AG09309 (cell line): ENCODE results near the gene ATF7IP.

ENCODE experiments used
- DNase-seq: peaks from one replicate; pipeline ENCODE4 v3.0.0-alpha.2; 2010; ENCODE audit warnings: low read depth
- H3K4me3 ChIP-seq: 2 replicates; pipeline ENCODE4 v1.5.1; 2011; ENCODE audit warnings: mild to moderate bottlenecking, low read depth, low read length, moderate library complexity; ENCODE audit not compliant: control insufficient read depth
- TF ChIP-seq, protein P1 (sequence below): IDR thresholded peaks from 2 replicates; pipeline ENCODE4 v1.5.1; 2011; ENCODE audit warnings: mild to moderate bottlenecking, low read depth, low read length, inconsistent platforms; ENCODE audit not compliant: insufficient read depth, control insufficient read depth; ENCODE audit errors: missing control alignments

ATF7IP gene

GRCh38 chr12:14514154-14514842 lies 148.8 kb downstream of the ATF7IP start:
- H3K4me3 ChIP-seq, result no peak overlapping the region
- TF ChIP-seq, protein P1, sequence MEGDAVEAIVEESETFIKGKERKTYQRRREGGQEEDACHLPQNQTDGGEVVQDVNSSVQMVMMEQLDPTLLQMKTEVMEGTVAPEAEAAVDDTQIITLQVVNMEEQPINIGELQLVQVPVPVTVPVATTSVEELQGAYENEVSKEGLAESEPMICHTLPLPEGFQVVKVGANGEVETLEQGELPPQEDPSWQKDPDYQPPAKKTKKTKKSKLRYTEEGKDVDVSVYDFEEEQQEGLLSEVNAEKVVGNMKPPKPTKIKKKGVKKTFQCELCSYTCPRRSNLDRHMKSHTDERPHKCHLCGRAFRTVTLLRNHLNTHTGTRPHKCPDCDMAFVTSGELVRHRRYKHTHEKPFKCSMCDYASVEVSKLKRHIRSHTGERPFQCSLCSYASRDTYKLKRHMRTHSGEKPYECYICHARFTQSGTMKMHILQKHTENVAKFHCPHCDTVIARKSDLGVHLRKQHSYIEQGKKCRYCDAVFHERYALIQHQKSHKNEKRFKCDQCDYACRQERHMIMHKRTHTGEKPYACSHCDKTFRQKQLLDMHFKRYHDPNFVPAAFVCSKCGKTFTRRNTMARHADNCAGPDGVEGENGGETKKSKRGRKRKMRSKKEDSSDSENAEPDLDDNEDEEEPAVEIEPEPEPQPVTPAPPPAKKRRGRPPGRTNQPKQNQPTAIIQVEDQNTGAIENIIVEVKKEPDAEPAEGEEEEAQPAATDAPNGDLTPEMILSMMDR, result peak; percentile 28
- no peak for DNase-seq

DNA sequence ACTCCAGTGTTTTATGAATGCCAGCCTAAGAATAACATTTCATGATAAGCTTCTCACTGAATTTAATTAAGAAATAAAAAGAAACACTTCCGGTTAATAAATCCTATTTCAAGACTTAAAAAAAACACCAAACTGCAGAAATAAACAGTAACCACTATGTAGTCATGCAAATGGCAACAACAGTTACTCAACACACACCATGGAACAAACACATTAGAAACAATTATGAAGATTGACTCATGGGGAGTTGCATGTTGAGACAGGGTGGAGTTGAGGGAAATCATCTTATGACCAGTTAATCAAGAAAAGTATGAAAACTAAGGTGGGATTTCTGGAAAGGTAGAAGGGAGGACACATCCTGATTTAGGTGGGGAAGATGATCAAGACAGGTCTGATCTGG lies 149.5 kb downstream of the ATF7IP start:
- H3K4me3 ChIP-seq, result no peak overlapping the region
- TF ChIP-seq, protein P1, result no peak
- no peak for DNase-seq

DNA sequence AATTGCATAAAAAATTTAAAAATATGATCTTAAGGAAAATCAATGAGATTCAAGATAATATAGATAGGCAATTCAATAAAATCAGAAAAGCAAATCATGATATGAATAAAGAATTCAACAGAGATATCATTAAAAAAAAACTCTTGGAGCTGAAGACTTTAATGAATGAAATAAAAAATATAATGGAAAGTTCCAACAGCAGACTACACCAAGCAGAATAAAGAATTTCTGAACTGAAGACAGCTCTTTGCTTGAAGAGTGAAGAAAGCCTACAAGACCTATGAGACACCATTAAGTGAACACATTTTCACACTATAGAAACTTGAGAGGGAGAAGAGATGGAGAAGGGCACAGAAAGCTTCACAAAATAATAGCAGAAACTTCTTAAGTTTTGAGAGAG lies 156.3 kb downstream of the ATF7IP start:
- TF ChIP-seq, protein P1, result no peak
- no peak for DNase-seq

DNA sequence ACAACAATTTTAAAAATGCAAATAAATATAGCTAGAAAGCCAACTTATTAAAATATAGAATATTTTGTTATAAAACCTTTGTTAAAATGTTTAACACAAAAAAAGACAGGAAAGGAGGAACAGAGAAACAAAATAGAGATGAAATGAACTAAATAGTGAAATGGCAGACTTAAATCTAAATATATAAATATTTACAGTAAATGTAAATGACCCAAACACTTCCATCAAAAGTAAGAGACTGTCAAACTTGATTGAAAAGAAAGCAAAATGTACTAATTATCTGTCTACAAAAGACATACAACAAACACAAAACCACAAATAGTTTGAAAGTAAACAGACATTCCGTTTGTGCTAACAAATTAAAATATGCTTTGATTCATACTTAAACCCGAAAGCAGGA lies 160.5 kb downstream of the ATF7IP start:
- no peak overlapping the region for H3K4me3 ChIP-seq
- DNase-seq, result no peak

More for the DNA sequence above, 156.3 kb downstream of the ATF7IP start:
- no peak overlapping the region for H3K4me3 ChIP-seq

DNA sequence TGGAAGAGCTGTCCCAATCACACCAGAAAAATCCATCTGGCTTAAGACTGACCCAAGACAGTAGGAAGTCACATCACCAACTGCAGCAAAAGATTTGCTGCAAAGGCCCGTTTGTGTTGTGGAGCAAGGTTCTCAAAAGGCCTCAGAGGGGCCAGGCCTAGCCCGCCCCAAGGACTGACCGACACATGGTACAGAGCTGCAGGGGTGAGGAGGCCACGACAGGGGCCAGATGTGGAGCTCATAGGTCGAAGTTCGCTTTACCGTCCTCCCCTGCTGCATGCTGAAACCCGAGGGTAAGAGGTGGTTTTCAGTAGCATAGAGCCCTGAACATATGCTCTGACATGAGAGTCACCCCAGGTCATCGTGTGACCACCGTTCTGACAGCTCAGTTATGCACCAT lies 166.7 kb downstream of the ATF7IP start:
- no peak for DNase-seq
- TF ChIP-seq, protein P1, result no peak

More for the DNA sequence above, 160.5 kb downstream of the ATF7IP start:
- TF ChIP-seq, protein P1, result no peak

DNA sequence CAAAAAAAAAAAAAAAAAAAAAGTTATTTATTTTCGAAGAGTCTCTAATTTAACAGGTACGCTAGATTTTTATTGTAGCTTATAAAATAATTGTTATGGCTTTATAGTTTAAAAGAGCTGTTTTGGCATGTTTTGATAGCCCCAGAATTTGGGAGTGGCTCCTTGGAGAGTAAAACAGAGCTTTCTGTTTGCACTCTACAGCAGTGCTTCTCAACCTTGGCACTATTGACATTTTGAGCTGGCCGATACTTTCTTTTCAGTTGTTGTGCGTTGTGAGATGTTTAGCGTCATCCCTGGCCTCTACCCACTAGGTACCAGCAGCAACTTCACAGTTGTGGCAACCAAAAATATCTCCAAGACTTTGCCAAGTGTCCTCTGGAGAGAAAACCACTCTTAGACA lies 171.6 kb downstream of the ATF7IP start:
- H3K4me3 ChIP-seq, result no peak overlapping the region
- DNase-seq, result no peak
- TF ChIP-seq, protein P1, result no peak

More for the DNA sequence above, 166.7 kb downstream of the ATF7IP start:
- H3K4me3 ChIP-seq, result no peak overlapping the region
